Fibroblast of skin of scalp (primary cell): ENCODE results near the gene JUN. TPM values are rescaled to one million over a fixed set of nuclear protein-coding genes. Genes with fewer than 3 reads are reported as not detected.

Experiments
- DNase-seq: peaks from one replicate; pipeline ENCODE4 v3.0.0-alpha.2; 2013
- polyA plus RNA-seq, 2 experiments: library from polyadenylated mRNA; unstranded; fragments of 120-200 nt; gene quantifications; one replicate each; pipeline ENCODE4 v1.2.1, GENCODE V29; 2013; ENCODE audit not compliant: insufficient read length in 2 of 2

Gene JUN
- polyA plus RNA-seq (2013, experiment 1 of 2; ENCODE audit: insufficient read length), result 44.5 TPM
- 49.8 TPM for polyA plus RNA-seq (2013, experiment 2 of 2; ENCODE audit: insufficient read length)

- DNase-seq, result peak; percentile 100
Observed at GRCh38 chr1:58783993-58784757, at the start of gene JUN. TSS of gene JUN (minus strand) at chr1:58784047. CDS start at chr1:58783070, 977 bp downstream.

- DNase-seq, result no peak
Observed at GRCh38 chr1:58833166-58833565, 49.3 kb upstream of the JUN start.

GRCh38 chr1:58830291-58830690 is 46.4 kb upstream of the JUN start:
- peak; percentile 63 for DNase-seq

- DNase-seq, result peak; percentile 90
Observed at GRCh38 chr1:58829866-58830265, 46.0 kb upstream of the JUN start.

- DNase-seq, result no peak
Observed at GRCh38 chr1:58827298-58827697, 43.5 kb upstream of the JUN start.

GRCh38 chr1:58824753-58825389 is 41.0 kb upstream of the JUN start:
- peak; percentile 20 for DNase-seq

GRCh38 chr1:58823481-58824010 is 39.7 kb upstream of the JUN start:
- peak; percentile 69 for DNase-seq

GRCh38 chr1:58821309-58821708 is 37.5 kb upstream of the JUN start:
- DNase-seq, result no peak

- no peak for DNase-seq
Observed at GRCh38 chr1:58818976-58819375, 35.1 kb upstream of the JUN start.

- DNase-seq, result peak; percentile 97
Observed at GRCh38 chr1:58818075-58818474, 34.2 kb upstream of the JUN start.

GRCh38 chr1:58816747-58817221 is 32.9 kb upstream of the JUN start:
- DNase-seq, result peak; percentile 30

GRCh38 chr1:58816072-58816746 is 32.4 kb upstream of the JUN start:
- peak; percentile 93 for DNase-seq

- DNase-seq, result peak; percentile 20
Observed at GRCh38 chr1:58815686-58816071, 31.8 kb upstream of the JUN start.

GRCh38 chr1:58815069-58815685 is 31.3 kb upstream of the JUN start:
- peak; percentile 88 for DNase-seq

GRCh38 chr1:58814251-58815068 is 30.6 kb upstream of the JUN start:
- no peak for DNase-seq

- no peak for DNase-seq
Observed at GRCh38 chr1:58813801-58814200, 30.0 kb upstream of the JUN start.

GRCh38 chr1:58813361-58813760 is 29.5 kb upstream of the JUN start:
- no peak for DNase-seq

GRCh38 chr1:58812926-58813325 is 29.1 kb upstream of the JUN start:
- DNase-seq, result no peak

GRCh38 chr1:58812468-58812867 is 28.6 kb upstream of the JUN start:
- DNase-seq, result no peak

- DNase-seq, result no peak
Observed at GRCh38 chr1:58811303-58811702, 27.5 kb upstream of the JUN start.

- DNase-seq, result peak; percentile 89
Observed at GRCh38 chr1:58809325-58810010, 25.6 kb upstream of the JUN start.
